ENCODE measurements around the gene TUBGCP5.

Gene TUBGCP5

DNA sequence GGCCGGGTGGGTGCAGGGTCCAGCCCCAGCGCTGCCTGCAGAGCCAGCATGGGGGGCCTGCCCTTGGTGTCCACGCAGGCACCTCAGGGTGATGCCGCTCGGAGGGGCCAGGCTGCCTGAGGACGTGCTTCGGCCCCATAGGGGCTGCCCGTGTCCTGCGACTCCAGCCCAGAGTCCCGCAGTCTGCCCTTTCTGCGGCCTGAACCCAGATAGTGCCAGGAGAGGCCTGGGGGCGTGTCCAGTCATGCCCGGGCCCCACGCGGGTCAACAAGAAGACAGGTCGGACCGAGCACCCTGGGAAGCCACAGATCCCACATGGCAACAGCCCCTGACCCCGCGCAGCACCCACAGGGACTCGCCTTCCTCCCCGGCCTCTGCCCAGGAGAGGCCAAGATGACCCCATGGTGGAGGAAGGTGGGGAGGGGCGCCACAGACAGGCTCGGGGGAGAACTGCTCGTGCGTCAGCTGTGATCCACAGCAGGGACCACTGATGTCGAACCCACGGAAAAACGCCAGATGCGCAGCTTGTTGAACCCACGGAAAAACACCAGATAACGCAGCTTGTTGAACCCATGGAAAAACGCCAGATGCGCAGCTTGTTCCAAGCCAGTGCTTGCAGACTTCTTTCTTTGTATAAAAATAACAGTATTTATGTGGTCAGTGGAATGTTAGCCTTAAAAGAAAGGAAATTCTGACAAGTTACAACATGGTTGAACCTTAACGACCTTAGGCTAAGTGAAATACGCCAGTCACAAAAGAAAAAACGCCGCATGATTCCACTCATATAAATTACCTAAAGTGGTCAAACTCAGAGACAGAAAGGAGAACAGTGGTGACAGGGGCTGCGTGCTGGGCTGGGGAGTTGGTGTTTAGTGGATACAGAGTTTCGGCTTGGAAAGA lies 87.7 kb downstream of the TUBGCP5 start:
- DNase-seq: no peak

DNA sequence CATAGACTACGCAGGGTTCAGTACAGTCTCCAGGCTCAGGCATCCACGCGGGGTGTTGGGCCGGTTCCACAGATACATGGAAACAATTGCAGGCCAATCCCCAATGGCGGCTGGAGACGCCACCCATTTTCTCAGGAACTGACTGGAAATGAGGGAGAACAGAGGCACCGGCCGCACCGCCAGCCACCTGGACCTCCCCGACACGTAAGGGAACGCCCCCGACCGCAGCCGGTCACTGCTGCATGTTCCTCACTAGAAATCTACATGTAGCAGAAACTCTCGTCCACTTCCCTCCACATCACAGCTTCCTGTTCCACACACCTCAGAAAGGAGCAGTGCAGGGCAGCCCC lies 88.4 kb downstream of the TUBGCP5 start:
- DNase-seq: no peak

DNA sequence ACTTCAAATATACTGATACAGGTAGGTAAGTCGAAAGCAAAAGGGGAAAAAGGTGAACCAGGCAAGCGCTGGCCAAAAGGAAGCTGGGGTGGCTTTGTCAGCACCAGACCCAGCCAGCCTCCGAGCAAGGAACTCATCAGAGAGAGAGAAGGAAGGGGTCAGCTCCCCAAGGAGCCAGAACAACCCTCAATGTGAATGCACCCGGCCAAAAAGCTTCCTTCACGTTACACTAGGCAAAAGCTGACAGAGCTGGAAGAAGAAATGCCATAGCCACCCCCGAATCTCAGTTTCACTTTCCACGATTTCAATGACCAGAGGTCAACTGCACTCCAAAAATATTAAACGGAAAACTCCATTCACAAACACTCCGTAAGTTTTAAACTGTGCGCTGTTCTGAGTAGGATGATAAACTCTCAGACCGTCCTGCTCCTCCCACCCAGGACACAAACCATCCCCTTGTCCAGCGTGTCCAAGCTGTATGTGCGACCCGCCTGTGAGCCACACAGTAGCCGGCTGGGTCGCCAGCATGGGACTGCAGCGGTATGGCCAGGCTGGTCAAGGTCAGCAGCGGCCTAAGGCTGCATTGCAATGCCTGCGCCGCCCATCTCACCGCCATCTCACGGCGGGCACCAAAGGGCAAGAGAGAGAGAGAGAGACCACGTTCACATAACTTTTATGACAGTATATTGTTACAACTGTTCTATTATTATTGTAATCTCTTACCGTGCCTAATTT lies 88.9 kb downstream of the TUBGCP5 start:
- no peak for DNase-seq

All from fibroblast of skin of scalp (primary cell).